ENCODE data around the gene CDH4. TPM values are rescaled to one million over a fixed set of nuclear protein-coding genes. Genes with fewer than 3 reads are reported as not detected.

CDH4 gene
- polyA plus RNA-seq, 1 experiment = 1.5 TPM

DNA sequence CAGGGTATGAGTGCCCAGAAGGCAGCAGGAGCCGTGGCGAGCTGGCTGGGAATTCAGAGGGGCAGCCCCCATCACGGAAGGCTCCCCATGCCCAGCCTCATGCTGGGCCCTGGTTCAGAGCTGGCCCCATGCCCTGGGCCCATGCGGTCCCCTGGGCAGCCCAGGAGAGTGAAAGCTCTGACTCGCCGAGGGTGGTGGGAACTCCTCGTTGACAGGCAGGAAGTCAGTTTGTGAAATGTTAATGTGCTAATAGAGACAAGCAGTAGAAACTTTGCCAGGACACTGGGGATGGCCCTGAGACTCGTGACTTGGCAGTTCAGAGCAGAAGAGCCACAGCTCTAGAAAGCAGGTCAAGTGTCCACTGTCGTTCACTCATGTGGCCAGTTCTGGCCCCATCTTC lies 460.6 kb downstream of the CDH4 start:
- ChIA-PET CTCF (interaction anchor here (0.7 kb wide), 1 partner anchor 138 kb away, joined by 3 read pairs; no protein-coding TSS in a partner anchor), POLR2A (no interaction called here)
- H3K36me3 ChIP-seq (ENCODE audit: control insufficient read depth, insufficient read depth, low read length) = no peaks in the 10 kb centered on the region
- DNase-seq (ENCODE audit: low read depth) = no peak
- TF ChIP-seq, protein P1, sequence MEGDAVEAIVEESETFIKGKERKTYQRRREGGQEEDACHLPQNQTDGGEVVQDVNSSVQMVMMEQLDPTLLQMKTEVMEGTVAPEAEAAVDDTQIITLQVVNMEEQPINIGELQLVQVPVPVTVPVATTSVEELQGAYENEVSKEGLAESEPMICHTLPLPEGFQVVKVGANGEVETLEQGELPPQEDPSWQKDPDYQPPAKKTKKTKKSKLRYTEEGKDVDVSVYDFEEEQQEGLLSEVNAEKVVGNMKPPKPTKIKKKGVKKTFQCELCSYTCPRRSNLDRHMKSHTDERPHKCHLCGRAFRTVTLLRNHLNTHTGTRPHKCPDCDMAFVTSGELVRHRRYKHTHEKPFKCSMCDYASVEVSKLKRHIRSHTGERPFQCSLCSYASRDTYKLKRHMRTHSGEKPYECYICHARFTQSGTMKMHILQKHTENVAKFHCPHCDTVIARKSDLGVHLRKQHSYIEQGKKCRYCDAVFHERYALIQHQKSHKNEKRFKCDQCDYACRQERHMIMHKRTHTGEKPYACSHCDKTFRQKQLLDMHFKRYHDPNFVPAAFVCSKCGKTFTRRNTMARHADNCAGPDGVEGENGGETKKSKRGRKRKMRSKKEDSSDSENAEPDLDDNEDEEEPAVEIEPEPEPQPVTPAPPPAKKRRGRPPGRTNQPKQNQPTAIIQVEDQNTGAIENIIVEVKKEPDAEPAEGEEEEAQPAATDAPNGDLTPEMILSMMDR (IDR thresholded peaks at IDR 0.05; ENCODE audit: insufficient read depth, low read depth, low read length) = no peak
- H3K4me3 ChIP-seq (ENCODE audit: low read depth, low read length) = no peak overlapping the region
- H3K27me3 ChIP-seq (ENCODE audit: control insufficient read depth, insufficient read depth, low read length) = no peaks in the 10 kb centered on the region

DNA sequence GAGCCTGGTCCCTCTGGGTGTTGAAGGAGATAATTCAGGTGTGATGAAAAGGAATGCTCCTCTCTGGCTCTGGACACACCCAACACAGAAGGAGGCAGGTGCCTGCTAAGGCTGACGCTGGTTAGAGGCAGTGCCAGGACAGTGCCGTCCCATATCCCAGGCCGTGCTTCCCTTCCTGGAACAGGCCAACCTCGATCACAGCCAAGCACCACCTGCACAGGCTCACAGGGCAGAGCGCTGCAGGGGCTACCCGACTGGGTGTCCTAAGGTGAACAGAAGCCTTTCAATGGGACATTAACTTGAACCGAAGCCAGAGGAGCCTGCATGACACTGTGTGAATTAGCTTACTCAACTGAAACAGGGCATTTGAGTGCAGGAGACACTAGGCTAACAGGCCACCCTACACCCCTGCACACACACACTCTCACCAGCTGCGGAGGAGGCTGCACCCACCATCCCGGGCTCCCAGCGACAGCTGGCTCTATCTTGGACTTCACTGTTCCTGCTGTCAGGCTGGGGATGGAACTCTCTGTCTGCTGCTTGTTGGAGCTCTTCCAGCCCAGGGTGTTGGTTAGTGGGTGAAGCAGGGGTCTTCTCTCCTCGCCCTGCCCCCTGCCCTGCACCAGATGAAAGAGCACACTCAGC lies 466.4 kb downstream of the CDH4 start:
- H3K27me3 ChIP-seq (ENCODE audit: control insufficient read depth, insufficient read depth, low read length) = no peaks in the 10 kb centered on the region
- ChIA-PET POLR2A (no interaction called here), CTCF (no interaction called here)
- H3K4me3 ChIP-seq (ENCODE audit: low read depth, low read length) = no peak overlapping the region
- TF ChIP-seq, protein P1 (IDR thresholded peaks at IDR 0.05; ENCODE audit: insufficient read depth, low read depth, low read length) = no peak
- no peak for DNase-seq (ENCODE audit: low read depth)
- H3K36me3 ChIP-seq (ENCODE audit: control insufficient read depth, insufficient read depth, low read length) = no peaks in the 10 kb centered on the region

DNA sequence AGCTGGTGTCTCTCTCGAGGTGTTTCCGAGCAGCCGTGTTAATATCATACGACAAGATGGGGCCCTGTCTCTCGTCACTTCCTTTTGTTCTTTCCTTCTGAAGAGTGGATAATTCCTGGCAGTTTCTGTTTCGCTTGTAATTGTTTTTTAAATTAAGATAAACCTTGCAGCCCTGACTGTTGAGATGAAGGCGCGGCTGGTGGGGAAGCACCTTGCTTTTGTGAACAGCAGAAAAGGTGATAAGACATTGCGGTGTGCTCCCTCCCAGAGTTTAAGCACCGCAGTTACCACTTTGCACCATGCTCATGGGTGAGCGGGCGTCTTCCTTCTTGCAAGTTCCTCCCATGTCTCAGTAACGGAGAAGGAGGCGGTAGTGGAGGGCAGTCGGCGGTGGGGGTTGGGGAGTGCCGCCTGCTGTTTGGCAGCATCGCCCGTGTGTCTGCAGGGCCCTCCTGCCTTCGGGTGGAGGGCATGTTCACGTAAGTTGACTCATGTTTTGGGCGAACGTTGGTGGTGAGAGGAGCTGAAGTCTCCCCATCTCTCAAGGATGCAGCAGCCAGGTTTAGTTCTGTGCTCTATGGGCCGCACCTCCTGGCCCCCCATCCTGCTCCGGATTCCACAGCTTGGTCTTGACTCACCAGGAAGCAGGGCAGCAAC lies 467.8 kb downstream of the CDH4 start:
- POLR2A ChIA-PET = no interaction called here
- no peaks in the 10 kb centered on the region for H3K36me3 ChIP-seq (ENCODE audit: control insufficient read depth, insufficient read depth, low read length)
- DNase-seq (ENCODE audit: low read depth) = no peak
- TF ChIP-seq, protein P1 (IDR thresholded peaks at IDR 0.05; ENCODE audit: insufficient read depth, low read depth, low read length) = no peak
- H3K27me3 ChIP-seq (ENCODE audit: control insufficient read depth, insufficient read depth, low read length) = no peaks in the 10 kb centered on the region
- H3K4me3 ChIP-seq (ENCODE audit: low read depth, low read length) = no peak overlapping the region
- CTCF ChIA-PET = no interaction called here

DNA sequence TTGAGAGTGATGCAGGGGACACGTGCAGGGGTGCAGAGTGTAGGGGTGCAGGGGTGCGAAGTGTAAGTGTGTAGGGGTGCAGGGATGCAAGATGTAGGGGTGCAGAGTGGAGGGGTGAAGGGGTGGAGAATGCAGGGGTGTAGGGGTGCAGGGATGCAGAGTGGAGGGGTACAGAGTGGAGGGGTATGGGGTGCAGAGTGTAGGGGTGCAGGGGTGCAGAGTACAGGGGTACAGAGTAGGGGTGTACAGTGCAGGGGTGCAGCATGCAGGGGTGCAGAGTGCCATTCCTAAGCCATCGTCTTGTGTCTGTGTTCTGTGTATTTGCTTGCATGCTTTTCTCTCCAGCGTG lies 468.3 kb downstream of the CDH4 start:
- no peak for DNase-seq (ENCODE audit: low read depth)
- ChIA-PET CTCF (no interaction called here), POLR2A (no interaction called here)
- Histone ChIP-seq H3K27me3 (ENCODE audit: control insufficient read depth, insufficient read depth, low read length) (no peaks in the 10 kb centered on the region), H3K36me3 (ENCODE audit: control insufficient read depth, insufficient read depth, low read length) (no peaks in the 10 kb centered on the region), H3K4me3 (ENCODE audit: low read depth, low read length) (no peak overlapping the region)
- TF ChIP-seq, protein P1 (IDR thresholded peaks at IDR 0.05; ENCODE audit: insufficient read depth, low read depth, low read length) = no peak

DNA sequence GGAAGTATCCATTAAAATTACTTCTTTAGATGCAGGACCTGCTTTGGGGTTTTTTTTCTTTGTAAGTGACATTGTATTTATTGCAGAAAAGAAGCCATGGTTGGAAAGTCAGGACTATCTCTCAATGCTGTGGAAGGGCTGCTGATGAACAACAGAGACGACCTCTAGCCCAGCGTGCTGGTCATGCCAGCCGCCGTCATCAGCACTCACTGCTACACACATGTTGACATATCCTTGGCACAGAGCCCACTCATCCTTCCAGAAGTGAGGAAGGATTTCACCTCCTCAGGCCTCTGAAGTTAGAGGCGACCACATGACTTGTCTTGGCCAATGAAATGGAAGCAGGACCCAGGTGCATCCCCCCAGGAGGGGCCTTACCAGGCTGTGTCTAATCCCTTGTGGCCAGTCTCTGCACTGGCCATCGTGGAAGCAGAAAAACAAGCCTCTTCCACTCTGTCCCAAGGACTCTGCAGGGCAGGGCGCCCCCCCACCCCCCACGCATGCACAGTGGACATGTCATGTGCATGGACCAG lies 470.2 kb downstream of the CDH4 start:
- no peak for DNase-seq (ENCODE audit: low read depth)
- Histone ChIP-seq H3K36me3 (ENCODE audit: control insufficient read depth, insufficient read depth, low read length) (no peaks in the 10 kb centered on the region), H3K27me3 (ENCODE audit: control insufficient read depth, insufficient read depth, low read length) (no peaks in the 10 kb centered on the region), H3K4me3 (ENCODE audit: low read depth, low read length) (no peak overlapping the region)
- ChIA-PET POLR2A (no interaction called here), CTCF (no interaction called here)
- TF ChIP-seq, protein P1 (IDR thresholded peaks at IDR 0.05; ENCODE audit: insufficient read depth, low read depth, low read length) = no peak

Measured in BJ (cell line).